ENCODE data around the gene SKAP2.

DNA sequence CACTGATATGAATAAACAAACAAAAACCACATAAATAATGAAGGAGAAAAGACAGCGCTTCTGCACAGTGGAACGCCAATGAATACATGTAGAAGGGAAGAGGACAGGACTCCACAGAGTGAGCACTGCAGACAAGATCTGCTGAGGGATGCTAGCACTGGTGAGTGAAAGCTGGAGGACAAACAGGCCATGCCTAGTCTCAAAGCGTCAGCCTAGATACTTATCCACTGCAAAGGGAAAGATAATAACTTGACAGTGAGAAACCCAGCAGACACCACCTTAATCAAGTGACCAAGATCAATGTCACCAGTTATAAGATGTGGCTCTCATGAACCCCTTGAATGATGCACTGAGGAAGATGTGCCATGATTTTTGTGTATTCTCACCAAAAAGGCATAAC lies 227.6 kb downstream of the SKAP2 start:
- no peak for TF ChIP-seq POLR2A (IDR thresholded peaks at IDR 0.05; ENCODE audit: low read depth, low read length)
- TF ChIP-seq TAF1 (IDR thresholded peaks at IDR 0.05; ENCODE audit: low read depth, low read length): no peak
- TF ChIP-seq POLR2AphosphoS5 (IDR thresholded peaks at IDR 0.05; ENCODE audit: low read depth, low read length): no peak
- no peak for TF ChIP-seq POU2F2 (IDR thresholded peaks at IDR 0.05; ENCODE audit: low read depth, low read length)

All from GM12891 (cell line).